NT2/D1 (cell line): ENCODE measurements around the gene DIP2C.

Experiments used
- SUZ12 ChIP-seq: IDR thresholded peaks from 2 replicates; pipeline ENCODE4 v1.6.1; 2011; ENCODE audit not compliant: insufficient read length, insufficient read depth; ENCODE audit errors: extremely low read depth
- YY1 ChIP-seq: IDR thresholded peaks from 2 replicates; pipeline ENCODE4 v1.6.1; 2011; ENCODE audit not compliant: insufficient read length, insufficient read depth
- ZNF274 ChIP-seq: IDR thresholded peaks from 2 replicates; pipeline ENCODE4 v1.6.1; 2011; ENCODE audit warnings: mild to moderate bottlenecking, low read depth, low read length

GRCh38 chr10:596725-597345 is 92.6 kb downstream of the DIP2C start:
- TF ChIP-seq ZNF274: no peak
- no peak for TF ChIP-seq YY1
- no peak for TF ChIP-seq SUZ12
